ENCODE data around the gene RALGAPB. TPM values are rescaled to one million over a fixed set of nuclear protein-coding genes. Genes with fewer than 3 reads are reported as not detected.

RALGAPB gene
- 10 to 100 TPM; 17.3 to 24.6 (median 18.8) TPM for total RNA-seq
- 10 to 100 TPM in 2 of 3 donors, 1 to 10 TPM in 1; 7.5 to 27.3 (median 11.3) TPM for polyA plus RNA-seq
- long read RNA-seq, donor 1, partial matches to known transcripts = 0 of 3 reads
- long read RNA-seq, donor 1, other reads (novel, unspliced or antisense) = 3 of 3 reads
- long read RNA-seq, donor 2, full-length matches to known transcripts = 1 of 14 reads
- long read RNA-seq, donor 2, partial matches to known transcripts = 6 of 14 reads
- long read RNA-seq, donor 2, other reads (novel, unspliced or antisense) = 7 of 14 reads

DNA sequence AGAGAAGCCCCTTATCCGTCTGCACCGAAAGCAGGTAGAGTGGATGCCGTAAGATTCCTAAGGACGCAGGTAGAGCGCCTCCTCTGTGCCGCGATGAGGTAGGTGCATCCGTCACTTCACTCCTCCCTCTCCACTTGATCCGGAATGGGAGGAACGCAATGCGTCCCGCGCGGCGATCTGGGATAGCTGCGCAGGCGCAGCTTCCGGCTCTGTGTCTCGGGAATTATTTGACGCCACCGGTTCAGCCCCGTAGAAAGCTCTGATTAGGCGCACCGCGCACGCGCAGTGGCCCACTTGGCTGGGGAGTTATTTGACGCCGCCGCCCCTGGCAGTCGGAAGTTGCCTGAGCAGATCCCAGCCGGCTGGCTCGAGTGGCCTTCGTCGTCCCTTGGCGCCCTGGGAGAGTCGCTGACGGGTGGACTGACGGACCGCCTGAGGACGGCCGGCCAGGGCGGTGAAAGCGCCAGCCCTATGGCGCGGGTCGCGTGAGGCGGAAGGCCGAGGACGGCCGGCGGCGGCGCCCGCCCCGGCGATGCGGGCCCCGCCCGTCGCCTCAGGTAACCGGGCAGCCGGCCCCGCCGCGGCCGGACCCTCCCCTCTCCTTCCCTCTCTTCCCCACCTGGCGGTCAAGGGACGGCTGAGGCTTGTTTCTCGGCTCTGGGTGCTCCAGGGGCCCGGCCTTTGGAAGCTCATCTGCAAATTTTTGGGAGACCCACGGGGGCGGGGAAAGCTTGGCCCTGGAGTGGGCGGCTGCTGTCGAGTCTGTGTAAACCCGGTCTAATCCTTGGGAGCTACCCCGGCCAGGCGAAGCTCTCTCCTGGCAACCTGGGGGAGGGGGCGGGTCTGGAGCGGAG lies at the start of gene RALGAPB:
Gene RALGAPB (plus strand): TSS at position 331 of the 854 bp plus-strand sequence. CDS start 15,590 bp downstream, outside the sequence.
- TF ChIP-seq, protein P1, sequence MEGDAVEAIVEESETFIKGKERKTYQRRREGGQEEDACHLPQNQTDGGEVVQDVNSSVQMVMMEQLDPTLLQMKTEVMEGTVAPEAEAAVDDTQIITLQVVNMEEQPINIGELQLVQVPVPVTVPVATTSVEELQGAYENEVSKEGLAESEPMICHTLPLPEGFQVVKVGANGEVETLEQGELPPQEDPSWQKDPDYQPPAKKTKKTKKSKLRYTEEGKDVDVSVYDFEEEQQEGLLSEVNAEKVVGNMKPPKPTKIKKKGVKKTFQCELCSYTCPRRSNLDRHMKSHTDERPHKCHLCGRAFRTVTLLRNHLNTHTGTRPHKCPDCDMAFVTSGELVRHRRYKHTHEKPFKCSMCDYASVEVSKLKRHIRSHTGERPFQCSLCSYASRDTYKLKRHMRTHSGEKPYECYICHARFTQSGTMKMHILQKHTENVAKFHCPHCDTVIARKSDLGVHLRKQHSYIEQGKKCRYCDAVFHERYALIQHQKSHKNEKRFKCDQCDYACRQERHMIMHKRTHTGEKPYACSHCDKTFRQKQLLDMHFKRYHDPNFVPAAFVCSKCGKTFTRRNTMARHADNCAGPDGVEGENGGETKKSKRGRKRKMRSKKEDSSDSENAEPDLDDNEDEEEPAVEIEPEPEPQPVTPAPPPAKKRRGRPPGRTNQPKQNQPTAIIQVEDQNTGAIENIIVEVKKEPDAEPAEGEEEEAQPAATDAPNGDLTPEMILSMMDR (IDR thresholded peaks at IDR 0.05) = peak; percentile 34
- Histone ChIP-seq H3K9me3 (no peaks in the 10 kb centered on the region), H3K27ac (peak within 1 kb of the TSS; percentile 90), H3K4me3 (peak within 1 kb of the TSS; percentile 79), H3K4me1 (peaks cover 19% of the 10 kb centered on the region), H3K36me3 (ENCODE audit: insufficient read depth in 1 of 2, low read depth in 1 of 2) (peaks cover 0 to 2% of the 10 kb centered on the region in 2 donors), H3K27me3 (ENCODE audit: insufficient read depth in 3 of 3, low read length in 2 of 3) (no peaks in the 10 kb centered on the region)
- intact Hi-C loops (cut with DNase I) = no loop called here
- DNase-seq = peak; percentile 99 to 100
- WGBS, 3 donors = 0 to 1% (median 0%) methylated on average over 51 to 81 of the region's 81 CpGs
- peak; percentile 98 to 99 (median 98) for ATAC-seq

DNA sequence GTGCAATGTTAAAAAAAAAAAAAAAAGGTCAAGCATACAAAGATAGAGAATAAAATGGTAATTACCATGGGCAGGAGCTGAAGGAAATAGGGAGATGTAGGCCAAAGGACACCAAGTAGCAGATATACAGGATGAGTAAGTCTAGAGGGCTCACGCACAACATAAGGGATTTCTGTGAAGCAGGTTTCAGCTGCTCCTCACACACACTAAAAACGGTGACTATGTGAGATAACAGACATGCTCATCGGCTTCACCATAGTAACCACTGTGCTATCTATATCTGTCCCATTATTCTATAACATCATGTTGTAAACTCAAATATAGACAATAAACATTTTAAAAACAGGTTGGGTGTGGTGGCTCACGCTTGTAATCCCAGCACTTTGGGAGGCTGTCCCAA lies 49.1 kb upstream of the RALGAPB start:
- 83 to 94% (median 86%) methylated on average over 4 of the region's 4 CpGs for WGBS, 3 donors
- no peak for ATAC-seq
- no peak overlapping the region for H3K27ac ChIP-seq
- TF ChIP-seq, protein P1 (IDR thresholded peaks at IDR 0.05) = no peak
- peaks cover 9% of the 10 kb centered on the region for H3K4me1 ChIP-seq
- no peaks in the 10 kb centered on the region for H3K9me3 ChIP-seq
- no peak for DNase-seq
- H3K27me3 ChIP-seq (ENCODE audit: insufficient read depth in 3 of 3, low read length in 2 of 3) = no peaks in the 10 kb centered on the region
- intact Hi-C loops (cut with DNase I) = no loop called here
- H3K36me3 ChIP-seq (ENCODE audit: insufficient read depth in 1 of 2, low read depth in 1 of 2) = peaks cover 16 to 99% of the 10 kb centered on the region in 2 donors
- no peak overlapping the region for H3K4me3 ChIP-seq

DNA sequence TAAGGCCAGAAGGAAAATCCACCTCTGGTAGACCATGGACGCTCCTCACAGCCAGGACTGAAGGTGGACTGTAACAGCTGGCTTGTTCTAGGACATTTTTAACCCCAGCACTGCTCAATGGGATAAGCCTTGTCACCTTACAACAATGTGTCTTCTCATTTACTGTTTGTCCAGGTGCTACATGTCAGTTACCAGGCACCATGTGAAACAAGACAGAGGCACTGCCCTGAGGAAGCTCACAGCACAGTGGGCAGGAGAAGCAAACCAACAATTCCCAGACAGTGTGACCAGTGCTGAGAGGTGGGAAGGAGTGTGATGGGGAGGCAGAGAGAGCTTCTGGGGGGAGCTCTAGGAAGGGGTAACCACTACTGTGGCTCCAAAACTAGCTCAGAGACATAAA lies 48.2 kb upstream of the RALGAPB start:
- WGBS, 3 donors = 65 to 79% (median 75%) methylated on average over 1 of the region's 1 CpG
- H3K9me3 ChIP-seq = no peaks in the 10 kb centered on the region
- TF ChIP-seq, protein P1 (IDR thresholded peaks at IDR 0.05) = no peak
- DNase-seq (no peak), ATAC-seq (peak in 2 of 4 donors; percentile 30 to 39)
- H3K4me1 ChIP-seq = peaks cover 9% of the 10 kb centered on the region
- no peaks in the 10 kb centered on the region for H3K27me3 ChIP-seq (ENCODE audit: insufficient read depth in 3 of 3, low read length in 2 of 3)
- peaks cover 15 to 99% of the 10 kb centered on the region in 2 donors for H3K36me3 ChIP-seq (ENCODE audit: insufficient read depth in 1 of 2, low read depth in 1 of 2)
- no peak overlapping the region for H3K27ac ChIP-seq
- intact Hi-C loops (cut with DNase I) = no loop called here
- H3K4me3 ChIP-seq = no peak overlapping the region

DNA sequence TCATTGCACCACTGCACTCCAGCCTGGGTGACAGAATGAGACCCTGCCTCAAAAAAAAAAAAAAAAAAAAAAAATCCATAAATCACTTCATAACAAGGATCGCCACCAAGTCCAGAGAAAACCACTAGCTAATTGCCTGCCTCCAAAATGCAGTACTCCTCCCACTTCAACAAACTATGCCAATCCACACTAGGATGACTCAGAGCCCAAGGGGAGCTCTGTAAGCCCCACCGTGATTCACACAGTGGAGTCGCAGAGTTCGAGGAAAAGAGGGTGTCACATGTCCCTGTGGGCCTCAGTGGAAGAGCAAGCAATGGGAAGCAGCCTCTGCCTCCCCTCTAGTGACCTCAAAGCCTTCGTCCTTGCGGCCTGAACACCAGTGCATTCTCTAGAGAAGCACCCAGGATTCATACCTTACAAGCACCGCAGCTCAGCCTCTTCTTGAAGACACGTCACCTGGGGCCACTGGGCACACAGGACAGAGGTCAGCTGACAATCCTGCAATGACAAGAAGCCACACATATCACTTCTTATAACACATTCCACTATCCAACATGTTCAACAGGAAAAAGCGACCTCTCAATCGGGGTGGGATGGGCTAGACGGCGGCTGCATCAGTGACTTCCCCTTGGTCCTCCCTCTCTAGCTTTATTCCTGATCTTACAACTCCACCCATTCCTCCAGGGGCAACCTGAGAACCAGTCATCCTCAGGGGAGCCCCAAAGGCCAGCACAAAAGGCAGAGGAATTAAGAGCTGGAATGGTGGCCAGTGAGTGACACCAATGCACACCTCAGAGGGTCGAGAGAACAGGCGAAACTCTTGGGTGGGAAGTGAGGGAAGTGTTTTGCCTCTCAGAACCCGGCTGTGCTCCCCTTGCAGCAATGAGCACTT lies 46.4 kb upstream of the RALGAPB start:
- no peak overlapping the region for H3K27ac ChIP-seq
- peaks cover 9% of the 10 kb centered on the region for H3K4me1 ChIP-seq
- H3K4me3 ChIP-seq = no peak overlapping the region
- peaks cover 14 to 99% of the 10 kb centered on the region in 2 donors for H3K36me3 ChIP-seq (ENCODE audit: insufficient read depth in 1 of 2, low read depth in 1 of 2)
- H3K9me3 ChIP-seq = no peaks in the 10 kb centered on the region
- TF ChIP-seq, protein P1 (IDR thresholded peaks at IDR 0.05) = no peak
- DNase-seq = peak in 1 of 2 donors; percentile 22
- 73 to 83% (median 75%) methylated on average over 15 of the region's 15 CpGs for WGBS, 3 donors
- H3K27me3 ChIP-seq (ENCODE audit: insufficient read depth in 3 of 3, low read length in 2 of 3) = no peaks in the 10 kb centered on the region
- intact Hi-C loops (cut with DNase I) = no loop called here
- ATAC-seq = peak; percentile 63 to 81 (median 80)

All from psoas muscle (tissue), 8 donors.